Loucy (cell line): Measurements from ENCODE around the gene UNC45A.

Source experiments
- H2AFZ ChIP-seq: fragments of 200-600 bp; sonication (generic); 2 replicates; pipeline ENCODE4 v1.6.0; 2016; ENCODE audit warnings: antibody characterized with exemption, mild to moderate bottlenecking, low read length, moderate library complexity
- H3F3A ChIP-seq: fragments of 200-600 bp; 2 replicates; pipeline ENCODE4 v1.6.0; 2016; ENCODE audit warnings: antibody characterized with exemption, low read depth, mild to moderate bottlenecking
- H3K27me3 ChIP-seq: fragments of 200-600 bp; sonication (generic); 2 replicates; pipeline ENCODE4 v1.6.1; 2014; ENCODE audit warnings: low read length, mild to moderate bottlenecking; ENCODE audit not compliant: insufficient read depth, poor library complexity, severe bottlenecking
- H3K36me3 ChIP-seq: fragments of 200-600 bp; sonication (generic); 2 replicates; pipeline ENCODE4 v1.6.1; 2016; ENCODE audit warnings: low read length; ENCODE audit not compliant: insufficient read depth
- H3K4me1 ChIP-seq: fragments of 200-600 bp; sonication (generic); 2 replicates; pipeline ENCODE4 v1.5.1; 2014; ENCODE audit warnings: low read length, mild to moderate bottlenecking; ENCODE audit not compliant: insufficient read depth, poor library complexity, severe bottlenecking
- H3K4me2 ChIP-seq: fragments of 200-600 bp; sonication (generic); 2 replicates; pipeline ENCODE4 v1.6.0; 2014; ENCODE audit warnings: antibody characterized with exemption, low read length, low read depth, mild to moderate bottlenecking; ENCODE audit not compliant: poor library complexity, severe bottlenecking
- H3K4me3 ChIP-seq: fragments of 200-600 bp; sonication (generic); 2 replicates; pipeline ENCODE4 v1.5.1; 2014; ENCODE audit warnings: low read length, mild to moderate bottlenecking, mixed read lengths; ENCODE audit not compliant: poor library complexity, severe bottlenecking
- H3K79me2 ChIP-seq: fragments of 200-600 bp; sonication (generic); 2 replicates; pipeline ENCODE4 v1.6.1; 2014; ENCODE audit warnings: low read length; ENCODE audit not compliant: insufficient read depth
- H3K9ac ChIP-seq: fragments of 200-600 bp; sonication (generic); 2 replicates; pipeline ENCODE4 v1.6.0; 2014; ENCODE audit warnings: mild to moderate bottlenecking, low read depth, low read length, moderate library complexity; ENCODE audit not compliant: poor library complexity, severe bottlenecking
- H3K9me2 ChIP-seq: fragments of 200-600 bp; sonication (generic); replicated peaks from 2 replicates; pipeline ENCODE4 v1.6.1; 2016; ENCODE audit warnings: low read depth, low read length, mixed read lengths
- H3K9me3 ChIP-seq: fragments of 200-600 bp; sonication (generic); 2 replicates; pipeline ENCODE4 v1.6.1; 2014; ENCODE audit warnings: mild to moderate bottlenecking, antibody characterized with exemption, low read length, low read depth; ENCODE audit not compliant: insufficient read depth
- H4K20me1 ChIP-seq: fragments of 200-600 bp; sonication (generic); 2 replicates; pipeline ENCODE4 v1.6.0; 2014; ENCODE audit warnings: antibody characterized with exemption, low read length, mild to moderate bottlenecking; ENCODE audit not compliant: insufficient read depth, poor library complexity, severe bottlenecking
- EZH2phosphoT487 ChIP-seq: fragments of 200-600 bp; IDR thresholded peaks from 2 replicates; pipeline ENCODE4 v1.6.1; 2018; ENCODE audit warnings: antibody characterized with exemption, mild to moderate bottlenecking, moderate library complexity, borderline replicate concordance
- TF ChIP-seq, protein P1 (sequence below): fragments of 200-600 bp; sonication (generic); conservative IDR thresholded peaks from 2 replicates; pipeline ENCODE4 v1.5.1; 2014; ENCODE audit warnings: mild to moderate bottlenecking, antibody characterized with exemption, low read length

The UNC45A gene

DNA sequence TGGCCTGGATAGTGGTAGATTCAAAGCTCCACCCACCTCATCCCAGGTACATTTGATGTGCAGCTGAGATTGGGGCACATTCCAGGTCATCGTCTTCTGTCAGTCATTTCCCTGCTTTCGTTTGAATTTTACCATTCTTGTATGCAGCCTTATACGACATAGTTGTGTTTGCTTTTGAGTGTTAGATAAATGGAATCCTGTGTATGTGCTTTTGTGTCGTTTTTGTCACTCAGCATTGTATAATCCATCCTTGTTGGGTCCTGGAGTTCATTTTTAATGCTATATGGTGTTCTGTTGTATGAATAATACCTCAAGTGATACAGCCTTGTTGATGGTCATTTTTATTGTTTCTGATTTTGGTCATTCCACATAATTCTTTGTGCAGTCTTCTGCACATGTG lies 26.9 kb downstream of the UNC45A start:
- Histone ChIP-seq H3K36me3 (peaks cover 52% of the 10 kb centered on the region; the same call in 1 of the 2 replicates), H3K79me2 (peaks cover 29% of the 10 kb centered on the region), H3K4me3 (no peak overlapping the region), H4K20me1 (no peaks in the 10 kb centered on the region), H3F3A (0 out of 2 replicates have a peak, but pooled peaks cover 2% of the 10 kb centered on the region), H3K9ac (no peak overlapping the region), H3K9me3 (no peaks in the 10 kb centered on the region), H3K9me2 (no peaks in the 10 kb centered on the region), H3K4me1 (peaks cover 1% of the 10 kb centered on the region), H3K4me2 (peak overlapping the region; percentile 2), H2AFZ (no peak overlapping the region), H3K27me3 (no peaks in the 10 kb centered on the region)
- no peak for TF ChIP-seq EZH2phosphoT487
- TF ChIP-seq, protein P1, sequence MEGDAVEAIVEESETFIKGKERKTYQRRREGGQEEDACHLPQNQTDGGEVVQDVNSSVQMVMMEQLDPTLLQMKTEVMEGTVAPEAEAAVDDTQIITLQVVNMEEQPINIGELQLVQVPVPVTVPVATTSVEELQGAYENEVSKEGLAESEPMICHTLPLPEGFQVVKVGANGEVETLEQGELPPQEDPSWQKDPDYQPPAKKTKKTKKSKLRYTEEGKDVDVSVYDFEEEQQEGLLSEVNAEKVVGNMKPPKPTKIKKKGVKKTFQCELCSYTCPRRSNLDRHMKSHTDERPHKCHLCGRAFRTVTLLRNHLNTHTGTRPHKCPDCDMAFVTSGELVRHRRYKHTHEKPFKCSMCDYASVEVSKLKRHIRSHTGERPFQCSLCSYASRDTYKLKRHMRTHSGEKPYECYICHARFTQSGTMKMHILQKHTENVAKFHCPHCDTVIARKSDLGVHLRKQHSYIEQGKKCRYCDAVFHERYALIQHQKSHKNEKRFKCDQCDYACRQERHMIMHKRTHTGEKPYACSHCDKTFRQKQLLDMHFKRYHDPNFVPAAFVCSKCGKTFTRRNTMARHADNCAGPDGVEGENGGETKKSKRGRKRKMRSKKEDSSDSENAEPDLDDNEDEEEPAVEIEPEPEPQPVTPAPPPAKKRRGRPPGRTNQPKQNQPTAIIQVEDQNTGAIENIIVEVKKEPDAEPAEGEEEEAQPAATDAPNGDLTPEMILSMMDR: no peak

DNA sequence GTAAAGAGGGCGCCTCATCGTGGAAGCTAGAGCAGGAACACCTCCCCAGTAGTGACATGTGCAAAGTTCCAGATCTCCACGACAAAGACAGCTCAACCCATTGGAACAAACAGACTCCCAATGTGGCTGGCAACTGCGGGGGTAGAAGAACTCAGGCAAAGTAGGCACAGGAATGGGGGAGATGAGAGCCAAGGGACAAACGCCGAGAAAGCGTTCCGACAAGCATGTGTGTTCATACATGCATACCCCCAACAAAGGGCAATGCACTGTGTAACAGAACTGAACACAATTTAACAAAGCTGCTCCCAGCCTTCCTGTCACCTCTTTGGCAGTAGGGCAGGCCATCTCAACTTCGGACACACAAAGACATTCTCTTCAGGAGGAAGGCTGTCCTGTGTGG lies 31.2 kb downstream of the UNC45A start:
- Histone ChIP-seq H3K9me3 (no peaks in the 10 kb centered on the region), H3F3A (0 out of 2 replicates have a peak, but pooled peaks cover 2% of the 10 kb centered on the region), H3K36me3 (peaks cover 75% of the 10 kb centered on the region), H3K4me1 (no peaks in the 10 kb centered on the region), H3K9me2 (no peaks in the 10 kb centered on the region), H4K20me1 (peaks cover 5% of the 10 kb centered on the region), H3K4me2 (no peak overlapping the region), H3K9ac (no peak overlapping the region), H3K79me2 (peaks cover 11% of the 10 kb centered on the region; the same call in 1 of the 2 replicates), H3K4me3 (no peak overlapping the region), H2AFZ (no peak overlapping the region), H3K27me3 (no peaks in the 10 kb centered on the region)
- TF ChIP-seq EZH2phosphoT487: no peak

DNA sequence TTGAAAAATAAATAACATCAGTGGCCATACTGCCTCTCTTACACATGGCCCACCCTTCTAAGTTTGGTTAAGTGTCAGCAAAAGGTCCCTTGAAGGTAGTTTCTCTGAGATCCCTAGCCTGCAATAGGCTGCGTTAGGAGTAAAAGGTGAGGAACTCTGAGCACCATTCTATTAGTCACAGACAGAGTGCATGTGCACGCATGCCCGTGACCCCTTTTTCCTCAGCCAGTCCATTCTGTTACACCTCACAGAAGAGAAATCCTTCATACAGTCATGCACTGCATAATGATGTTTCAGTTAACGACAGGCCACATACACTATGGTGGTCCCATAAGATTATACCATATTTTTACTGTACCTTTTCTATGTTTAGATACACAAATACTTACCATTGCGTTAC lies 32.1 kb downstream of the UNC45A start:
- Histone ChIP-seq H3K4me3 (no peak overlapping the region), H2AFZ (no peak overlapping the region), H3K4me1 (no peaks in the 10 kb centered on the region), H3K9me3 (no peaks in the 10 kb centered on the region), H3K27me3 (no peaks in the 10 kb centered on the region), H3K79me2 (peaks cover 11% of the 10 kb centered on the region; the same call in 1 of the 2 replicates), H3K9me2 (no peaks in the 10 kb centered on the region), H3F3A (0 out of 2 replicates have a peak, but pooled peaks cover 2% of the 10 kb centered on the region), H3K4me2 (no peak overlapping the region), H3K9ac (no peak overlapping the region), H4K20me1 (peaks cover 5% of the 10 kb centered on the region), H3K36me3 (peaks cover 69% of the 10 kb centered on the region)
- no peak for TF ChIP-seq EZH2phosphoT487
- TF ChIP-seq, protein P1: no peak

DNA sequence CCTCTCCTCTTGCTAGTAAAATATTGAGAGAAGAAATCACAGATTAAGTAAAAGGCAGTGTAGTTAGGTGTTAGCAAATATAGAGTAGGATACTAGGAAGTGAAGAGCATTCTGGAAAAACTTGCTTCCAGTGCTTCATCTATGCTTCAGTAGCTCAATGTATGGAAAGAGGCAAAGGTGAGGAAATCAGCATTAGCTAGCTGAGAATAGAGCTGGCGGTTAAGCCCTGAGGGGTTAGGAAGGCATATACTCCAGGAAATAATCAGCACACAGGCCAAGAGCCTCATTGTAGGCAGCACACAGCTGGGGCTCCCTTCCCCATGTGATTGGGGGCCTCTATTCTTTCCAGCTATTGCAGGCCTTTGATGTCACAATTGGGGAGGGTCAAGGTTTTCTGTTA lies 33.3 kb downstream of the UNC45A start:
- H3K4me2 ChIP-seq: no peak overlapping the region
- H3K4me3 ChIP-seq: no peak overlapping the region
- no peaks in the 10 kb centered on the region for H3K9me2 ChIP-seq
- H2AFZ ChIP-seq: no peak overlapping the region
- H3K4me1 ChIP-seq: no peaks in the 10 kb centered on the region
- TF ChIP-seq, protein P1: no peak
- TF ChIP-seq EZH2phosphoT487: no peak
- H3K9me3 ChIP-seq: no peaks in the 10 kb centered on the region
- peaks cover 75% of the 10 kb centered on the region for H3K36me3 ChIP-seq
- H3K79me2 ChIP-seq: peaks cover 5% of the 10 kb centered on the region; the same call in 1 of the 2 replicates
- no peak overlapping the region for H3K9ac ChIP-seq
- 0 out of 2 replicates have a peak, but pooled peaks cover 2% of the 10 kb centered on the region for H3F3A ChIP-seq
- H4K20me1 ChIP-seq: peaks cover 5% of the 10 kb centered on the region
- no peaks in the 10 kb centered on the region for H3K27me3 ChIP-seq
